ENCODE results near the gene UBA6.
"Not testable (repeated sequence)": the region's sequence is repeated elsewhere in the genome, so short reads cannot be mapped to it uniquely, and the experiment has no call there.

Gene UBA6

GRCh38 chr4:67659065-67659464 lies 41.9 kb downstream of the UBA6 start:
- DNase-seq: no peak

- no peak for DNase-seq
These were observed 42.7 kb downstream of the UBA6 start for GRCh38 chr4:67658302-67658701.

GRCh38 chr4:67651536-67651935 lies 49.4 kb downstream of the UBA6 start:
- no peak for DNase-seq

GRCh38 chr4:67638136-67638535 lies 62.8 kb downstream of the UBA6 start:
- DNase-seq: peak in 1 of 2 donors; percentile 64

GRCh38 chr4:67636978-67637377 lies 64.0 kb downstream of the UBA6 start:
- DNase-seq: not testable (repeated sequence)

- DNase-seq: no peak
These were observed 65.6 kb downstream of the UBA6 start for GRCh38 chr4:67635331-67635730.

- no peak for DNase-seq
These were observed 66.2 kb downstream of the UBA6 start for GRCh38 chr4:67634741-67635140.

- DNase-seq: peak in 1 of 2 donors; percentile 26
These were observed 68.5 kb downstream of the UBA6 start for GRCh38 chr4:67632492-67632891.

- no peak for DNase-seq
These were observed 76.0 kb downstream of the UBA6 start for GRCh38 chr4:67624939-67625338.

GRCh38 chr4:67616478-67616877 lies 84.5 kb downstream of the UBA6 start:
- no peak for DNase-seq

GRCh38 chr4:67615119-67615518 lies 85.8 kb downstream of the UBA6 start:
- no peak for DNase-seq

GRCh38 chr4:67614186-67614585 lies 86.8 kb downstream of the UBA6 start:
- DNase-seq: no peak

- no peak for DNase-seq
These were observed 92.9 kb downstream of the UBA6 start for GRCh38 chr4:67608027-67608426.

GRCh38 chr4:67604749-67605148 lies 96.2 kb downstream of the UBA6 start:
- DNase-seq: no peak

- DNase-seq: no peak
These were observed 97.0 kb downstream of the UBA6 start for GRCh38 chr4:67604029-67604381.

GRCh38 chr4:67603310-67604028 lies 97.5 kb downstream of the UBA6 start:
- no peak for DNase-seq

- no peak for DNase-seq
These were observed 107.2 kb downstream of the UBA6 start for GRCh38 chr4:67593741-67594175.

GRCh38 chr4:67587156-67587555 lies 113.8 kb downstream of the UBA6 start:
- no peak for DNase-seq

GRCh38 chr4:67584496-67584895 lies 116.5 kb downstream of the UBA6 start:
- no peak for DNase-seq

GRCh38 chr4:67581913-67582312 lies 119.0 kb downstream of the UBA6 start:
- no peak for DNase-seq

- peak in 1 of 2 donors; percentile 66 for DNase-seq
These were observed 119.6 kb downstream of the UBA6 start for GRCh38 chr4:67581208-67581857.

GRCh38 chr4:67580577-67580976 lies 120.4 kb downstream of the UBA6 start:
- DNase-seq: no peak

GRCh38 chr4:67576538-67576937 lies 124.4 kb downstream of the UBA6 start:
- DNase-seq: no peak

GRCh38 chr4:67576059-67576466 lies 124.9 kb downstream of the UBA6 start:
- DNase-seq: no peak
